Astrocyte (in vitro differentiated cells and primary cell): ENCODE data around the gene OR10C1. TPM values are rescaled to one million over a fixed set of nuclear protein-coding genes. Genes with fewer than 3 reads are reported as not detected.

Experiments used
- DNase-seq: peaks from one replicate; pipeline ENCODE4 v3.0.0-alpha.2; 2010; ENCODE audit warnings: low read depth
- FAIRE-seq: peaks from 2 replicates; lab custom pipeline; 2011; peaks lifted over from hg19 to GRCh38; lab: Jason Lieb, UNC
- H2AFZ ChIP-seq: 2 replicates; pipeline ENCODE4 v1.6.0; 2012; ENCODE audit warnings: low read depth, low read length, inconsistent platforms
- H3K27ac ChIP-seq: 2 replicates; pipeline ENCODE4 v1.5.1; 2011; ENCODE audit warnings: low read depth, low read length, inconsistent platforms
- H3K27me3 ChIP-seq: 2 replicates; pipeline ENCODE4 v1.6.0; 2011; ENCODE audit warnings: low read length, inconsistent platforms; ENCODE audit not compliant: insufficient read depth
- H3K36me3 ChIP-seq: 2 replicates; pipeline ENCODE4 v1.5.1; 2011; ENCODE audit warnings: low read length, inconsistent platforms; ENCODE audit not compliant: insufficient read depth
- H3K4me1 ChIP-seq: 2 replicates; pipeline ENCODE4 v1.5.1; 2011; ENCODE audit warnings: low read length, inconsistent platforms; ENCODE audit not compliant: insufficient read depth
- H3K4me2 ChIP-seq: 2 replicates; pipeline ENCODE4 v1.6.0; 2012; ENCODE audit warnings: low read length, inconsistent platforms
- H3K4me3 ChIP-seq: 2 replicates; pipeline ENCODE4 v1.5.1; 2011; ENCODE audit warnings: low read depth, mild to moderate bottlenecking, low read length, inconsistent platforms; ENCODE audit not compliant: insufficient read depth
- H3K79me2 ChIP-seq: 2 replicates; pipeline ENCODE4 v1.6.0; 2012; ENCODE audit warnings: mild to moderate bottlenecking, low read length, inconsistent platforms; ENCODE audit not compliant: insufficient read depth
- H3K9ac ChIP-seq: 2 replicates; pipeline ENCODE4 v1.6.0; 2012; ENCODE audit warnings: mild to moderate bottlenecking, low read length, inconsistent platforms
- H3K9me3 ChIP-seq: 2 replicates; pipeline ENCODE4 v1.5.1; 2012; ENCODE audit warnings: low read depth, mild to moderate bottlenecking, low read length, inconsistent platforms; ENCODE audit not compliant: insufficient read depth
- H4K20me1 ChIP-seq: 2 replicates; pipeline ENCODE4 v1.6.0; 2012; ENCODE audit warnings: low read length, inconsistent platforms; ENCODE audit not compliant: insufficient read depth
- H3K27ac Mint-ChIP-seq: one replicate; pipeline ENCODE4 v1.8.0; 2021; ENCODE audit warnings: mild to moderate bottlenecking, mixed read lengths; ENCODE audit not compliant: unreplicated experiment
- H3K27me3 Mint-ChIP-seq: one replicate; pipeline ENCODE4 v1.8.0; 2021; ENCODE audit warnings: low read depth, mixed read lengths; ENCODE audit not compliant: unreplicated experiment
- H3K36me3 Mint-ChIP-seq: one replicate; pipeline ENCODE4 v1.8.0; 2021; ENCODE audit warnings: low read depth, mixed read lengths; ENCODE audit not compliant: unreplicated experiment
- H3K4me1 Mint-ChIP-seq: one replicate; pipeline ENCODE4 v1.8.0; 2021; ENCODE audit warnings: low read depth, mixed read lengths; ENCODE audit not compliant: unreplicated experiment
- H3K4me3 Mint-ChIP-seq: one replicate; pipeline ENCODE4 v1.8.0; 2021; ENCODE audit warnings: mild to moderate bottlenecking, moderate library complexity, mixed read lengths; ENCODE audit not compliant: unreplicated experiment
- H3K9me3 Mint-ChIP-seq: one replicate; pipeline ENCODE4 v1.8.0; 2021; ENCODE audit warnings: mild to moderate bottlenecking, mixed read lengths; ENCODE audit not compliant: unreplicated experiment
- EZH2 ChIP-seq: IDR thresholded peaks from 2 replicates; pipeline ENCODE4 v1.6.1; 2012; ENCODE audit warnings: mild to moderate bottlenecking, low read length, inconsistent platforms; ENCODE audit not compliant: insufficient read depth
- total RNA-seq: library from RNA; stranded (reverse); gene quantifications from 2 replicates; pipeline ENCODE4 v1.2.1, GENCODE V29; 2021
- TF ChIP-seq, protein P1 (sequence below): IDR thresholded peaks from 2 replicates; pipeline ENCODE4 v1.5.1; 2011; ENCODE audit warnings: low read depth, mild to moderate bottlenecking, inconsistent platforms, low read length, moderate library complexity; ENCODE audit not compliant: insufficient read depth

OR10C1 gene
- total RNA-seq, 1 donor from 2014 or later, result not detected

- H3K4me3 Mint-ChIP-seq, result no peak overlapping the region
- Histone ChIP-seq H2AFZ (no peak overlapping the region), H3K27me3 (no peaks in the 10 kb centered on the region), H3K4me3 (no peak overlapping the region), H3K79me2 (no peaks in the 10 kb centered on the region), H3K9me3 (no peaks in the 10 kb centered on the region), H3K36me3 (no peaks in the 10 kb centered on the region), H3K4me1 (no peaks in the 10 kb centered on the region), H3K4me2 (no peak overlapping the region), H4K20me1 (no peaks in the 10 kb centered on the region), H3K9ac (no peak overlapping the region), H3K27ac (no peak overlapping the region)
- H3K4me1 Mint-ChIP-seq, result no peaks in the 10 kb centered on the region
- H3K9me3 Mint-ChIP-seq, result peaks cover 5% of the 10 kb centered on the region
- TF ChIP-seq, protein P1, sequence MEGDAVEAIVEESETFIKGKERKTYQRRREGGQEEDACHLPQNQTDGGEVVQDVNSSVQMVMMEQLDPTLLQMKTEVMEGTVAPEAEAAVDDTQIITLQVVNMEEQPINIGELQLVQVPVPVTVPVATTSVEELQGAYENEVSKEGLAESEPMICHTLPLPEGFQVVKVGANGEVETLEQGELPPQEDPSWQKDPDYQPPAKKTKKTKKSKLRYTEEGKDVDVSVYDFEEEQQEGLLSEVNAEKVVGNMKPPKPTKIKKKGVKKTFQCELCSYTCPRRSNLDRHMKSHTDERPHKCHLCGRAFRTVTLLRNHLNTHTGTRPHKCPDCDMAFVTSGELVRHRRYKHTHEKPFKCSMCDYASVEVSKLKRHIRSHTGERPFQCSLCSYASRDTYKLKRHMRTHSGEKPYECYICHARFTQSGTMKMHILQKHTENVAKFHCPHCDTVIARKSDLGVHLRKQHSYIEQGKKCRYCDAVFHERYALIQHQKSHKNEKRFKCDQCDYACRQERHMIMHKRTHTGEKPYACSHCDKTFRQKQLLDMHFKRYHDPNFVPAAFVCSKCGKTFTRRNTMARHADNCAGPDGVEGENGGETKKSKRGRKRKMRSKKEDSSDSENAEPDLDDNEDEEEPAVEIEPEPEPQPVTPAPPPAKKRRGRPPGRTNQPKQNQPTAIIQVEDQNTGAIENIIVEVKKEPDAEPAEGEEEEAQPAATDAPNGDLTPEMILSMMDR, result no peak
- no peak for TF ChIP-seq EZH2
- H3K36me3 Mint-ChIP-seq, result peaks cover 4% of the 10 kb centered on the region
- DNase-seq, result no peak
- no peak overlapping the region for H3K27ac Mint-ChIP-seq
- FAIRE-seq, result no peak
- peaks cover 17% of the 10 kb centered on the region for H3K27me3 Mint-ChIP-seq
Measured at GRCh38 chr6:29474996-29475395, 35.9 kb downstream of the OR10C1 start.

DNA sequence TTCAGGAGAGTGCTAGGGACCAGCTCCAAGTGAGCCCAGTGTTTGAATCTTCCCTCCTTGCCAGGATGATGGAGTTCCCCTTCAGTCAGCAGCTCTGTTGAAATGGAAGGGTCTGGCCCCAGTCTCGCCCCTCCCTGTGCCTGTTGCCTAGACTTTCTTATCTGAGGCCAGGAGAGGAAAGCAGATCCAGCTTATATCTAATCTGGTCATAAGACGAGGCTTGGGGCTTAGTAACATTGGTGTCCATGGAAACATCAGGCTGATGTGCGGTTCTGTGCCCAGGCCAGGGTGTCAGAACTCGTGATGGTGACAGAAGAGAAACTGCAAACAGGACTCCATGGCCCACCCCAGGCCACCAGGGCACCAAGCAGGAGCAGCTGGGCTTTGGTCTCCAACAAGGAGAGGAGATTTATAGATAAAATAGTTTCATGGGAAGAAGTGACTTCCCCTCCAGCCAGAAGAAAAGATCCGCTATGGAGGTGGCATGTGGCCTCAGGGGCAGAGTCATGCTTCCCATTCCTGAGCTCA lies 38.9 kb downstream of the OR10C1 start:
- no peak overlapping the region for H3K4me2 ChIP-seq
- H3K27me3 Mint-ChIP-seq, result peaks cover 7% of the 10 kb centered on the region
- no peaks in the 10 kb centered on the region for H3K4me1 ChIP-seq
- no peaks in the 10 kb centered on the region for H4K20me1 ChIP-seq
- no peaks in the 10 kb centered on the region for H3K36me3 ChIP-seq
- no peak overlapping the region for H3K27ac ChIP-seq
- no peaks in the 10 kb centered on the region for H3K27me3 ChIP-seq
- TF ChIP-seq, protein P1, result no peak
- TF ChIP-seq EZH2, result no peak
- FAIRE-seq (no peak), DNase-seq (no peak)
- no peaks in the 10 kb centered on the region for H3K79me2 ChIP-seq
- H2AFZ ChIP-seq, result no peak overlapping the region
- H3K9ac ChIP-seq, result no peak overlapping the region
- no peak overlapping the region for H3K4me3 Mint-ChIP-seq
- H3K9me3 ChIP-seq, result no peaks in the 10 kb centered on the region
- H3K9me3 Mint-ChIP-seq, result peaks cover 6% of the 10 kb centered on the region
- H3K4me1 Mint-ChIP-seq, result no peaks in the 10 kb centered on the region
- no peak overlapping the region for H3K27ac Mint-ChIP-seq
- H3K4me3 ChIP-seq, result no peak overlapping the region
- H3K36me3 Mint-ChIP-seq, result peaks cover 4% of the 10 kb centered on the region

- no peaks in the 10 kb centered on the region for H3K4me1 Mint-ChIP-seq
- no peak overlapping the region for H3K4me3 ChIP-seq
- no peak overlapping the region for H3K4me2 ChIP-seq
- H3K36me3 Mint-ChIP-seq, result peaks cover 4% of the 10 kb centered on the region
- H3K27me3 ChIP-seq, result no peaks in the 10 kb centered on the region
- no peak overlapping the region for H3K9ac ChIP-seq
- no peak overlapping the region for H3K4me3 Mint-ChIP-seq
- no peaks in the 10 kb centered on the region for H3K9me3 ChIP-seq
- DNase-seq, result no peak
- no peaks in the 10 kb centered on the region for H3K79me2 ChIP-seq
- H3K27ac Mint-ChIP-seq, result no peak overlapping the region
- no peaks in the 10 kb centered on the region for H3K36me3 ChIP-seq
- H3K27ac ChIP-seq, result no peak overlapping the region
- FAIRE-seq, result no peak
- no peak overlapping the region for H2AFZ ChIP-seq
- H3K9me3 Mint-ChIP-seq, result peaks cover 6% of the 10 kb centered on the region
- peaks cover 7% of the 10 kb centered on the region for H3K27me3 Mint-ChIP-seq
- no peaks in the 10 kb centered on the region for H4K20me1 ChIP-seq
- H3K4me1 ChIP-seq, result peaks cover 3% of the 10 kb centered on the region
- no peak for TF ChIP-seq EZH2
- TF ChIP-seq, protein P1, result no peak
Measured at GRCh38 chr6:29478740-29479139, 39.6 kb downstream of the OR10C1 start.
